Colonic mucosa (tissue), 4 donors: ENCODE measurements around the gene LAGE3. TPM values are rescaled to one million over a fixed set of nuclear protein-coding genes. Genes with fewer than 3 reads are reported as not detected.
A peak's percentile ranks its signal among the peaks of the same experiment; 100 is the strongest.

Experiments used
- DNase-seq: peaks from one replicate; pipeline ENCODE4 v3.0.0-alpha.2; 2020
- H3K27ac ChIP-seq: fragments of 200-600 bp; one replicate; pipeline ENCODE4 v1.8.0; 2021
- H3K27me3 ChIP-seq: fragments of 200-600 bp; one replicate; pipeline ENCODE4 v1.8.0; 2021
- H3K36me3 ChIP-seq: fragments of 200-600 bp; one replicate; pipeline ENCODE4 v1.8.0; 2021
- H3K4me1 ChIP-seq: fragments of 200-600 bp; one replicate; pipeline ENCODE4 v1.8.0; 2021; ENCODE audit warnings: mild to moderate bottlenecking
- H3K4me3 ChIP-seq: fragments of 200-600 bp; one replicate; pipeline ENCODE4 v1.8.0; 2021
- H3K9ac ChIP-seq, 2 donors: one replicate each; pipeline ENCODE4 v1.7.0; 2013; ENCODE audit warnings: control low read depth in 2 of 2, low read depth in 2 of 2, low read length in 2 of 2
- H3K9me3 ChIP-seq: fragments of 200-600 bp; one replicate; pipeline ENCODE4 v1.8.0; 2021
- CTCF ChIP-seq: fragments of 200-600 bp; IDR thresholded peaks from one replicate; pipeline ENCODE4 v1.8.0; 2022; ENCODE audit warnings: antibody characterized with exemption, mild to moderate bottlenecking
- intact Hi-C: fragments of 100-400 bp; cut with DNase I; formaldehyde crosslinking; loops from one replicate; pipeline ENCODE4 v1.14.1; 2022
- total RNA-seq, 2 donors: library from RNA; stranded (reverse); fragmentation: NEBNext Ultra II Directional in 1 of 2; extraction: Animal tissue kit (Norgen Biotek cat#: 25700) in 1 of 2; gene quantifications; one replicate each; pipeline ENCODE4 v1.2.1, GENCODE V29; 2021
- donor health status: healthy.
- donor health status: DM: no; HTN: no; CAD: no.
- donor health status: DM: no; HTN: no; CAD: no.

The LAGE3 gene
- total RNA-seq, 2 donors from 2014 or later, result 10.0 to 35.3 TPM

GRCh38 chrX:154464806-154465365 is 14.2 kb downstream of the LAGE3 start:
- H3K9ac ChIP-seq, result no peak overlapping the region
- no peak for DNase-seq
- H3K9me3 ChIP-seq, result no peaks in the 10 kb centered on the region
- no peaks in the 10 kb centered on the region for H3K27me3 ChIP-seq
- no peak for TF ChIP-seq CTCF
- no peak overlapping the region for H3K4me3 ChIP-seq
- intact Hi-C loops, result no loop called here
- H3K36me3 ChIP-seq, result no peaks in the 10 kb centered on the region
- no peaks in the 10 kb centered on the region for H3K4me1 ChIP-seq
- no peak overlapping the region for H3K27ac ChIP-seq

GRCh38 chrX:154463611-154464220 is 15.4 kb downstream of the LAGE3 start:
- Histone ChIP-seq H3K9ac (no peak overlapping the region), H3K27me3 (no peaks in the 10 kb centered on the region), H3K4me3 (no peak overlapping the region), H3K36me3 (no peaks in the 10 kb centered on the region), H3K4me1 (no peaks in the 10 kb centered on the region), H3K9me3 (no peaks in the 10 kb centered on the region), H3K27ac (no peak overlapping the region)
- no peak for TF ChIP-seq CTCF
- no peak for DNase-seq
- intact Hi-C loops, result no loop called here

- DNase-seq, result no peak
- H3K4me1 ChIP-seq, result no peaks in the 10 kb centered on the region
- no peaks in the 10 kb centered on the region for H3K9me3 ChIP-seq
- H3K27me3 ChIP-seq, result no peaks in the 10 kb centered on the region
- no peak overlapping the region for H3K9ac ChIP-seq
- no peak for TF ChIP-seq CTCF
- H3K27ac ChIP-seq, result no peak overlapping the region
- no peak overlapping the region for H3K4me3 ChIP-seq
- intact Hi-C loops, result no loop called here
- no peaks in the 10 kb centered on the region for H3K36me3 ChIP-seq
Measured at GRCh38 chrX:154462396-154462795, 16.7 kb downstream of the LAGE3 start.

- no peak for DNase-seq
- no peak overlapping the region for H3K4me3 ChIP-seq
- H3K27ac ChIP-seq, result no peak overlapping the region
- no peaks in the 10 kb centered on the region for H3K36me3 ChIP-seq
- peaks cover 6% of the 10 kb centered on the region for H3K27me3 ChIP-seq
- no peaks in the 10 kb centered on the region for H3K4me1 ChIP-seq
- intact Hi-C loops, result no loop called here
- no peak overlapping the region for H3K9ac ChIP-seq
- no peak for TF ChIP-seq CTCF
- H3K9me3 ChIP-seq, result no peaks in the 10 kb centered on the region
Measured at GRCh38 chrX:154460326-154460725, 18.8 kb downstream of the LAGE3 start.

- TF ChIP-seq CTCF, result no peak
- no peak for DNase-seq
- H3K4me3 ChIP-seq, result peak overlapping the region; percentile 66
- no peaks in the 10 kb centered on the region for H3K36me3 ChIP-seq
- H3K9me3 ChIP-seq, result no peaks in the 10 kb centered on the region
- intact Hi-C loops, result no loop called here
- no peak overlapping the region for H3K9ac ChIP-seq
- H3K27ac ChIP-seq, result no peak overlapping the region
- H3K27me3 ChIP-seq, result peaks cover 6% of the 10 kb centered on the region
- H3K4me1 ChIP-seq, result no peaks in the 10 kb centered on the region
Measured at GRCh38 chrX:154459832-154460231, 19.2 kb downstream of the LAGE3 start.
